ENCODE measurements around the gene BRAF.
"Not testable (repeated sequence)": the region's sequence is repeated elsewhere in the genome, so short reads cannot be mapped to it uniquely, and the experiment has no call there.

BRAF gene

DNA sequence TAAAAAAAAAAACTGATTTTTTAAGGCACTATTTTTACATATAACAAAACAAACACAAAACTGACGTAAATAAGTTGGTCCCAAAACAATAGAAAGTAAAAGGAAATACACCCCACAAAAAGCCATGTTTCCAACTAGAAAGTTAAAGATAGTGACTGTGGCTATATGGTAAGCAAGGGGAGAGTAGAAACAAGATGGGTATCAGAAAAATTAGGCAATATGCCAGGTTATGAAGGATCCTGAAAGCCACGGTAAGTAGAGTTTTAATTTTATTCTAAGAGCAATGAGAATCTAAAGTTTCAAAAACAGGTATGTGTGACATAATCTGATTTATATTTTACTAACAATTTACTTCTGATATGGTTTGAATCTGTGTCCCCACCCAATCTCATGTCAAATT, 61.5 kb downstream of the BRAF start:
- H3K4me3 ChIP-seq (ENCODE audit: low read depth, low read length): no peak overlapping the region
- TF ChIP-seq, protein P1, sequence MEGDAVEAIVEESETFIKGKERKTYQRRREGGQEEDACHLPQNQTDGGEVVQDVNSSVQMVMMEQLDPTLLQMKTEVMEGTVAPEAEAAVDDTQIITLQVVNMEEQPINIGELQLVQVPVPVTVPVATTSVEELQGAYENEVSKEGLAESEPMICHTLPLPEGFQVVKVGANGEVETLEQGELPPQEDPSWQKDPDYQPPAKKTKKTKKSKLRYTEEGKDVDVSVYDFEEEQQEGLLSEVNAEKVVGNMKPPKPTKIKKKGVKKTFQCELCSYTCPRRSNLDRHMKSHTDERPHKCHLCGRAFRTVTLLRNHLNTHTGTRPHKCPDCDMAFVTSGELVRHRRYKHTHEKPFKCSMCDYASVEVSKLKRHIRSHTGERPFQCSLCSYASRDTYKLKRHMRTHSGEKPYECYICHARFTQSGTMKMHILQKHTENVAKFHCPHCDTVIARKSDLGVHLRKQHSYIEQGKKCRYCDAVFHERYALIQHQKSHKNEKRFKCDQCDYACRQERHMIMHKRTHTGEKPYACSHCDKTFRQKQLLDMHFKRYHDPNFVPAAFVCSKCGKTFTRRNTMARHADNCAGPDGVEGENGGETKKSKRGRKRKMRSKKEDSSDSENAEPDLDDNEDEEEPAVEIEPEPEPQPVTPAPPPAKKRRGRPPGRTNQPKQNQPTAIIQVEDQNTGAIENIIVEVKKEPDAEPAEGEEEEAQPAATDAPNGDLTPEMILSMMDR (IDR thresholded peaks at IDR 0.05; ENCODE audit: low read depth, low read length): no peak

DNA sequence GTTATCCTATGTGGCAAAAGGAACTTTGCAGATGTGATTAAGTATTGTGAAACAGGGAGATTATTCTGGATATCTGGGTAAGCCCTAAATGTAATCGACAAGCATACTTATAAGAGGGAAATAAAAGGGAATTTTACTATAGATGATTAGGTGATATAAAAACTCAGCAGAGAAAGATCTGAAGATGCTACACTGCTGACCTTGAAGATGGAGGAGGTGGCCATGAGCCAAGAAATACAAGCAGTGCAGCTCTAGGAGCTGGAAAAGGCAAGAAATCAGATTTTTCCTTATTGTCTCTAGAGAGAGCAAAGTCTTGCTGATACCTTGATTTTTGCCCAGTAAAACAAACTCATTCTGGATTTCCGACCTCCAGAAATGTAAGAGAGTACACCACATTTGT, 67.7 kb downstream of the BRAF start:
- TF ChIP-seq, protein P1 (IDR thresholded peaks at IDR 0.05; ENCODE audit: low read depth, low read length): no peak

DNA sequence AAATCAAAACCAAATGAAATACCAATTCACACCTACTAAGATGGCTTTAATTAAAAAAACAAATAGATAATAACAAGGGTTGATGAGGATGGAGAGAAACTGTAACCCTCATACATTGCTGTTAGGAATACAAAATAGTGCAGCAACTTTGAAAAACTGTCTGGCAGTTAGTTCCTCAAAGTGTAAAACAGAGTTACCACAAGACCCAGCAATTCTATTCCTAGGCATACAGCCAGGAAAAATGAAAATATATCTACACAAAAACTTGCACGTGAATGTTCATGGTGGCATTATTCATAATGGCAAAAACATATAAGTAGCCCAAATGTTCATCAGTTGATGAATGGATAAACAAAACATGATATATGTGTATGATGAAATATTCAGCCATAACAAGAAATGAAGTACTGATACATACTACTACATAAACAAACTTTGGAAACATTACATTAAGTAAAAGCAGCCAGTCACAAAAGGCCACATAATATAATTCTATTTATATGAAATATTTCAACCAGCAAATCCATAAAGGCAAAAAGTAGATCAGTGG, 83.5 kb downstream of the BRAF start:
- TF ChIP-seq, protein P1 (IDR thresholded peaks at IDR 0.05; ENCODE audit: low read depth, low read length): no peak
- H3K4me3 ChIP-seq (ENCODE audit: low read depth, low read length): no peak overlapping the region

More for the DNA sequence above, 67.7 kb downstream of the BRAF start:
- no peak overlapping the region for H3K4me3 ChIP-seq (ENCODE audit: low read depth, low read length)

DNA sequence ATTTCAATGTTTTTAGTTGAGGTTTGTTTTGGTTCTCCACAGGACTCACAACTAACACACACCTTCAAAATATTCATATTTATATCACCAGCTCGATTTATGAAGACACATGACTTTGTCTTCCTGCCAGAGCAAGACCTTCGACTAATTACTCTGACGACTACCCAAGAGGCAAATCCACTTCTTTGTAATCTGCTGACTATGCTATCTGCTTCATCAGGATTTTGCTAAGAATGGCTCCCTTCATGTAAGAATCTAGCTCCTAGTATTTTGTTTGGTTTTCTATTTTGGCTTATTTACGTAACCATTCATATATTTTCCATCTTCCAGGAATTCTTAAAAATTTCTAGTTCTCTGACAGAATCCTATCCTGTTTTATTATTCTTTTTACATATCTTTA, 93.0 kb downstream of the BRAF start:
- TF ChIP-seq, protein P1 (IDR thresholded peaks at IDR 0.05; ENCODE audit: low read depth, low read length): no peak
- H3K4me3 ChIP-seq (ENCODE audit: low read depth, low read length): no peak overlapping the region

DNA sequence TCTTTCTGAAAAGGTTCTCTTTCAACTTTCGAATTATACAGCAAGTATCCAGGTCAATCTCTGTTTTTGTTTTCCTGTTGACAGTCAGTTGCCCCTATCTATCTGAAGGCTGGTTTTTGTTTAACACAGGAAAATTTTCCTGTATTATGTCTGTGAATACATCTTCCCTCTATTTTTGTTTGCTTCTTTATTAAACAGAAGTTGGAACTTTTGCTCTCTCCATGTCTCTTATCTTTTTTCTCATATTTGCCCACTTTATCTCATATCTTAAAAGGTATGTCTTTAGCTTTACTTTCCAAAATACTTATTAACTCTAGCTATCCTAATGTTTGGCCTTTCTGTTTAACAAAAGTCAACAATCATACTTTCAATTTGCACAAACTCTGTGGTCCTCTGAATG, 95.0 kb downstream of the BRAF start:
- H3K4me3 ChIP-seq (ENCODE audit: low read depth, low read length): no peak overlapping the region

DNA sequence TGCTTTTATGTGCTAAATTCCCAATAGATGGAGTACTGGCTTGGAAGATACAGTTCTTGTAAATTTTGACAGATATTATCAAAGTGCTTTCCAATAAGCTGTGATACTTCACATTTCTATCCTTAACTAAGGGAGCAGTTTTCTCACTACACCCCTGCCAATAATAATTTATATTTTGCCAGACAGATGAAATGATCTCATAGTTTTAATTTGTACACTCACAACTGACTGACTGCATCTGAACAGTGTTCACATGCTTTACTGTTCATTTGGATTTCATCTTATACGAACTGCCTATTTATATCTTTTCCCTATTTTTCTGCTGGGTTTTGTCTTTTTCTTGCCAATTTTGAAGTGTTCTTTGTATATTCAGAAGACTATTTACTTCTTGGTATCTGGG, 96.0 kb downstream of the BRAF start:
- no peak overlapping the region for H3K4me3 ChIP-seq (ENCODE audit: low read depth, low read length)
- TF ChIP-seq, protein P1 (IDR thresholded peaks at IDR 0.05; ENCODE audit: low read depth, low read length): no peak

More for the DNA sequence above, 95.0 kb downstream of the BRAF start:
- TF ChIP-seq, protein P1 (IDR thresholded peaks at IDR 0.05; ENCODE audit: low read depth, low read length): no peak

DNA sequence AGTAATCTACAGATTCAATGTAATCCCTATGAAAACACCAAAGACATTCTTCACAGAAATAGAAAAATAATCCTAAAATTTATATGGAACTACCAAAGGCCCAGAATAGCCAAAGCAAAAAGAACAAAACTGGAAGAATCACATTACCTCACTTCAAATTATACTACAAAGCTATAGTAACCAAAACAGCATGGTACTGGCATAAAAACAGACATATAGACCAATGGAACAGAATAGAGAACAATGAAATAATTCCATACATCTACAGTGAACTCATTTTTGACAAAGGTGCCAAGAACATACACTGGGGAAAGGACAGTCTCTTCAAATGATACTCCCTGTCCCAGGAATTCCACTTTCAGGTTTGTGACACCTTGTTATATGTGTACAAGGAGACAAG, 107.3 kb downstream of the BRAF start:
- not testable (repeated sequence) for H3K4me3 ChIP-seq (ENCODE audit: low read depth, low read length)

Data from WI38 (cell line).